Skin epidermis (tissue), 12 donors: ENCODE measurements around the gene DSG2.
"Not testable (repeated sequence)": the region's sequence is repeated elsewhere in the genome, so short reads cannot be mapped to it uniquely, and the experiment has no call there.

Experiments
- H3K27ac ChIP-seq, 21 experiments: fragments of 200-600 bp; sonication (generic) in 11 of 21; one replicate each; pipeline ENCODE4 v1.5.0; 2020; ENCODE audit warnings: mild to moderate bottlenecking in 3 of 21, inconsistent platforms in 2 of 21, moderate library complexity in 2 of 21
- H3K4me3 ChIP-seq, 7 experiments: fragments of 200-600 bp; sonication (generic) in 2 of 7; one replicate each; pipeline ENCODE4 v1.5.0; 2020; ENCODE audit warnings: inconsistent platforms in 2 of 7, mild to moderate bottlenecking in 2 of 7, moderate library complexity in 1 of 7

Gene DSG2

DNA sequence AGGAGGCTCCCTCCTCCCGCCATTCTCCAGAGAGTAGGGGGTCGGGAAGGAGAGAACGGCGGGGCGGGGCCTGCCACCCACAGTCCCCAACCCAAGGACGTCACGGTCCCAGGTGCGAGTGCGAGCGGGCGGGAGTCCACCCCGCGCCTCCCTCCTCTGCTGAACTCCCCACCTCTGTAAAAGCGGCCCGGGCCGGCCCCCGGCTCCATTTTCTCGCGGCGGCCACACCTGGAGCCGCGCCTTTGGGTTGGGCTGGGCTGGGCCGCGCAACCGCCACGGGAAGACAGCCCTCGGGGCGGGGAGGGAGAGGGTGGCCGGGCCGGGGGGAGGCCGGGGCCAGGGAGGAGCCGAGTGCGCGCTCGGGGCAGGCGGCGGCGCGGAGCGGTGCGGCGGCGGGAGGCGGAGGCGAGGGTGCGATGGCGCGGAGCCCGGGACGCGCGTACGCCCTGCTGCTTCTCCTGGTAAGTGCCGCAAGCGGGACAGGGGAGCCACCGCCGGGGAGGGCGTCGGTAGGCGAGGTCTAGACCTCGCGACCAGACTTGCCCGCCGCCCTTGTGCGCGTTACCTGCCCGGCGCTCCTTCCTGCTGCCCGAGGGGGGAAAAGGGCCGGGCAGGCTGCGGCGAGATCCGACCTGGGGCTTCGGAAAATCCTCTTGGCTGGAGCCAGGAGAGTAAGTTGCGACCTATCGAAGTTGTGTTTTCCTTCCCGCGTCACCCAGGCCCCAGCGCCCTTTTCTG lies at the start of gene DSG2:
TSS of gene DSG2 (plus strand) at position 342 of the 738 bp plus-strand sequence. CDS start at position 417, 75 bp downstream.
- H3K27ac ChIP-seq = peak within 1 kb of the TSS in 20 of 21 experiments; percentile 23 to 89 (median 77)
- H3K4me3 ChIP-seq = peak within 1 kb of the TSS; percentile 20 to 51 (median 36)

DNA sequence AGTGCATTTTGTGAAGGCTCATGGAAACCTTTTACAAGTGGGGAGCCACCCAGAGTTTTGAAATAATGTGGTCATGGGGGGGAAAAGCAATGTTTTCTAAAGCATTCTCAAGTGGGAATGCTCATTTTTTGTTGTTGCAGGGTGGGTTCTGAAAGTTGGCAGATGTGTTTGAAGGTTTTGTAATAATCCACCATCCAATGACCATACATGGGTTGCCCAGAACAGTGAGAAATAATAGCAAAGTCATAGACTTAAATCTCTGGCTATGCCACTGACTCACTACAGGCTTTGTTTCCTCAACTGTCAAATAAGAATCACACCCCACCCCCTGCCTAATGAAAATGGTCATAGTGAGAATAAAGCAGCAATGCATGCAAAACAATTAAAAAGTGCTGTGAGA lies 47.6 kb upstream of the DSG2 start:
- H3K4me3 ChIP-seq = peak overlapping the region; percentile 5 to 43 (median 25)
- H3K27ac ChIP-seq = peak overlapping the region in 15 of 21 experiments; percentile 18 to 85 (median 70)

GRCh38 chr18:31451625-31452024 lies 46.4 kb upstream of the DSG2 start:
- peak overlapping the region in 4 of 7 experiments; percentile 0 to 38 (median 16) for H3K4me3 ChIP-seq

DNA sequence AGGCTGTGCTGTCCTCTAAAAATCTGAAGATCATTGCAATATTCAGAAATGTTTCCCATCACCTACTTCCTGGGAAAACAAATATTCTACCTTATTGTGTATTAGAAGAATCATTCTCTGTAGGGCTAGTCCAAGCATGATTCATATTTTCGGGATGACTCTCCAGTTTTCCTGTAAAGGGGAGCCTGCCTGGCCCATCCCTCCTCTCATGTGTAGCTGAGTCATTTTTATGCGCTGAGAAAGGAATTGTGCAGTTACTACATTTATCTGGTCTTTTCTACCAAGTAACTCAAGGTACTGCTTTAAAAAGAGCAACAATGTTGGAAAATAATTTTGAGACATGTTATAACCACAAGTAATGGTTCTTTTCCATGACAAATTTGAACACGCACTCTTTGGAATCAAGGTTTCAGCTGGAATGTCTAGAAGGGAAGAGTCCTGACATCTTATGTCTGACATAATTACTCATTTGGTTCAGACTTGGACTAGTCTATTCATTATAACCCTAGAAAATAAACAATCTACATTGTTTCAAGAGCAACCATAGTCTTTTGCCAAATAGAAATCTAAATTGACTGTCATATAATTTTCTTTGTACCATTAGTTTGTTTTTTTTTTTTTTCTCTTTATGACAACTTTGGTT lies 43.8 kb upstream of the DSG2 start:
- Histone ChIP-seq H3K4me3 (no peak overlapping the region), H3K27ac (peak overlapping the region in 19 of 21 experiments; percentile 3 to 80 (median 51))

More at GRCh38 chr18:31451625-31452024, 46.4 kb upstream of the DSG2 start:
- peak overlapping the region in 19 of 21 experiments; percentile 9 to 86 (median 62) for H3K27ac ChIP-seq

- H3K27ac ChIP-seq = no peak overlapping the region
- H3K4me3 ChIP-seq = no peak overlapping the region
Measured at GRCh38 chr18:31469629-31470028, 28.3 kb upstream of the DSG2 start.

- H3K27ac ChIP-seq = no peak overlapping the region
- no peak overlapping the region for H3K4me3 ChIP-seq
Measured at GRCh38 chr18:31478688-31479087, 19.3 kb upstream of the DSG2 start.

DNA sequence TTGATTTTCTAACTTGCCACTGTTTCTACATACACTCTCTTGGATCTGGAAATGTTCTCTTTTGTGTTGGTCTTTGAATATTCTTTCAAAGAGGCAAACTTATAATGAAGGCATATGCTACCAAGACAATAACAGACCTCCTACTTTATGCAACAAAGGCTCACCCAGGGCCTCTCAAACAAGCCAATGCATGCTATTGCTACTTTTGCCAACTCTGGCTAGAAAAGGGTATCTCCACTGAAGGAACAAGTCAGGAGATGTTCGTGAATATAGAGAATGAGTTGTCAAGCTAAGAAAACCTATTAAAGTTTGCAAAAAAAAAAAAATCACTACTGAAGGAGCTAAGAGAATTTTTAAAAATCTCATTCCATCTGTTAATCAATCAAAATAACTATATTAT lies 15.9 kb upstream of the DSG2 start:
- Histone ChIP-seq H3K27ac (peak overlapping the region in 7 of 21 experiments; percentile 13 to 66 (median 27)), H3K4me3 (no peak overlapping the region)

GRCh38 chr18:31483396-31483795 lies 14.6 kb upstream of the DSG2 start:
- Histone ChIP-seq H3K4me3 (no peak overlapping the region), H3K27ac (no peak overlapping the region)

DNA sequence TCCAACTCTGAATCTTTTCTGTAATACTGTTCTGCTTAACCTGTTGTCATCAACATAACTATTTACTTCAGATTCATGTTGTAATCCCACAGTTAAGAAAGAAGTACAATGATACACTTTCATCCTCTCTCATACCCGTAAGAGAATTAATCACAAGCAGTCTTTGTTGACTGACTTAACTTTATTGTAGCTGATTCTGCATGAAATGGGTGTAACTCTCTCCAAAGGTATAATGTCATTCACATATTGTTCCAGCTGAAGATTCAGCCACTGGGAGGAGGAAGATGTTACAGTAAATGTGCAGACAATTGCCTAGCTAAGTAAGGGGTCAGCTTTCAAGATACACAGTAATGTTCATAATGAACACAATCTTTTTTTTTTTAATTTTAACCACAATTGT lies 13.5 kb upstream of the DSG2 start:
- no peak overlapping the region for H3K27ac ChIP-seq
- H3K4me3 ChIP-seq = no peak overlapping the region

DNA sequence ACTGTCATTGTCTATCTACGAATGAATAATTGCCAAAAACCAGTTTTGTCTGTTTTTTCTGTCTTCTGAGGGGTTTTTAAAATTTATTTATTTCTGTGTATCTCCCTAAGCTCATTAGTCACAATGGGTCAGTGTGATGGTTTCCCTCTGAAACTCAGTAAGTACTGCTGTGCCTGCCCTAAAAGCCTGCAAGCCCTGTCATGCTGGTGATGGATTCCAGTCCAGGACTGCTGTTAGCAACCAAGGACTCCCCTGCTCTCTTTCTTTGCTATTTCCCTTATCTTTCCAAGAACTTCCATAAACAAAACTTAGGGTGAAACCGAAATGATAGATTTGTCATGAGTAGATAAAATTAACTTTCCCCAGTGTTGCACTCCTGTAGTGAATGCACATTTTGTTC lies 11.8 kb upstream of the DSG2 start:
- no peak overlapping the region for H3K4me3 ChIP-seq

DNA sequence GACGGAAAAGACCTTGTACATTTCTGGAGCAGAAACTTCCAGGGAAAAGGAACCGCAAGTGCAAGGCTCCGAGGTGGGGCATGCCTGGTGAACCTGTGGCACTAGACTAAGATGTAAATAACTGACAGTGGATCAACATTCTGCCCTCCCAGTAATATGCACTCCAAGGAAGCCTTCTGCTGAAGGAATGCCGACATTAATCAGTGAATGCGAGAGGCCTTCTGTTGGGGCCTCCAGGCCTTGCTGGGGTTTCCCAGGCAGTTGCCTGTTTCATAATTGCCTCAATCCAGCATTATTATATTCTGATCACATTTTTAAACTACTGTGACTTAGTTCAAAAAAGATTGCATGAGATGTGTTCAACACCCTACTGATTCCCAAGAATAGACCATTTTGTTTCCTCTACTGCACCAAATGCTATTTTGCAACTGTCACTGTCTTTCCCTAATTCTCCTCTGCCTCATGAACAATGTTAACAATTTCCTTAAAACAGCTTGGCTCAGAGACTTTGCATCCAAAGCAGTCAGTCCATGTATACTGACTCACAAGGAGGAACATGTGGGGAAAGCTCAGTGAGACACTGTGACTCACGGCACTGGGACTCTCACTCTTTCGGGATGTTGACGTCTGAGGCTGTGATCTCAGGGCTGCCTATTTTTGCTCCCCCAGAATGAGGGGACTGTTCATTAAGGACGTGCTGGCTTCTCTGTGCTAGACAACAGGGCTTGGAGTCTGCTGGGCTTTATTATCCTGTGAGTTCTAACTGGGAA lies 10.5 kb upstream of the DSG2 start:
- peak overlapping the region in 11 of 21 experiments; percentile 1 to 60 (median 40) for H3K27ac ChIP-seq
- H3K4me3 ChIP-seq = no peak overlapping the region

More for the DNA sequence above, 11.8 kb upstream of the DSG2 start:
- H3K27ac ChIP-seq = peak overlapping the region in 4 of 21 experiments; percentile 5 to 60 (median 22)

DNA sequence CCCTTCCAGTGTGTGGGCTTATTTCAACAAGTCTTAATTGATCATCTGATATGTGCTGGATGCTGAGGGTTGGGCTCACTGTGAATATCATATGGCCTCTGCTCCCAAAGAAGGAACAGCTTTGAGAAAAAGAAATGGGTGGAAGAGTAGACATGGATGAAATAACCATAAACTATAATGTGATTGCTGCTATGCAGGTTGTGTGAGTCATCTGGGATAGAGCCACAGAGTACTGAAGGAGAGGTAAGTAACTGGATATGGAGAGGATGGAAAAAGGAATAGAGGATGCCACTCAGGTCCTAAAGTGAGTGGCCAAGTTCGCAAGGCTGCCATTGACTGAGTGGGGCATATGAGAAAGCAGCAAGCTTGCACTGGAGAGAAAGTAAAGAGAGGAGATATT lies 8.7 kb upstream of the DSG2 start:
- Histone ChIP-seq H3K27ac (peak overlapping the region in 1 of 21 experiments; percentile 14), H3K4me3 (no peak overlapping the region)

DNA sequence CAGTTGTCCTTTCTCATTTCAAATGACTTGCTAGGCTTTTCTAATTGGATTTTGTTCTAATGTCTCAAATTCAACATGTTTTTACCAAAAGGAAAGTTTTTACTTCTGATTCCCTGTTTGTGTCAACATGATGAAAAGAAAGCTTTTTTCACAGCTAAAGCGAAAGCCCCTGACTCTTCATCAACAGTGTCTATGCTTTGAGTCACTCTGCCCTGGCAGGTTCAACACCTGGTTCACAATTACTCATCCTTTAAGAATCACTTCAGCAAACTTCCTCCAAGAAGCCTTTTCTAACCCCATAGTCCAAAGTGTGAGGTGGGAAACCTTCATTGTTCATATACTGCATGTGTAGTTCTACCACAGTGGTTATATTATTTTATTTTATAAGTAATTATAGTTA lies 7.6 kb upstream of the DSG2 start:
- H3K4me3 ChIP-seq = no peak overlapping the region

DNA sequence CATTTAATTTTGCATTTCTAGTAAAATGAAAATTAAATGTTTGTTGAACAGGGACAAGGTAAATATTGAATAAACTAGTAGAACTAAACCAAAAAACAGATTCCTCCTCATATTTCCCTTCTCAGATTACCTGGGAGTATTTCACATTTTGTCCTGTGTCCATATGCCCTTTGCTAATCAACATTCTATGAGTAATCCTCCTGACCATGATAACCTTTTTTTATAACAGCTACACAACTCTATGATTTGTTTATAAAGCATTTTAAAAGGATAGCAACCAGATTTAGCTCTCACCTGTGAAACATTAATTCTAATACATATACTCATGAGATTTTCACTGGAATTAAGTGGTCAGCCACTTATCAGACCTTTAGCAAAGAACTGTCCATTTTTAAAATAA lies 7.1 kb upstream of the DSG2 start:
- H3K27ac ChIP-seq = no peak overlapping the region
- no peak overlapping the region for H3K4me3 ChIP-seq

More for the DNA sequence above, 7.6 kb upstream of the DSG2 start:
- H3K27ac ChIP-seq = no peak overlapping the region

DNA sequence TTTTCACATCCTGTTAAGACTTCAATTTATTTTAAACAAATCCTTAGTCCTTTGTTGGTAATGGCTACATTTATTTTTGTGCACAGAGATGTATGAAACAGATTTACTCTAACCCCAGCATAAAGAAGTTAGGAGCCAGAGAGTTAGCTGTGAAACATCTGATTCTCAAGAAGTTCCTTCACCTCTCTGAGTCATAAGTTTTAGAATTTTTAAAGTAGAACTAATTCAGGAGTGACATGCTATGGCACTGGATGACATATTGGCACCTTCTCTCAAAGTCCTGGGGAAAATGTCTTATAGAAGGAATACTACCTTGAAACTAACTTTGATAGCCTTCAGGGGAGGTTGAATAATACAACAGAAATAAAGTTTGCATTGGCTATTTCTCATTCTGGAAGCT lies 6.4 kb upstream of the DSG2 start:
- Histone ChIP-seq H3K27ac (no peak overlapping the region), H3K4me3 (no peak overlapping the region)

- no peak overlapping the region for H3K27ac ChIP-seq
- H3K4me3 ChIP-seq = no peak overlapping the region
Measured at GRCh38 chr18:31492671-31493070, 5.3 kb upstream of the DSG2 start.

DNA sequence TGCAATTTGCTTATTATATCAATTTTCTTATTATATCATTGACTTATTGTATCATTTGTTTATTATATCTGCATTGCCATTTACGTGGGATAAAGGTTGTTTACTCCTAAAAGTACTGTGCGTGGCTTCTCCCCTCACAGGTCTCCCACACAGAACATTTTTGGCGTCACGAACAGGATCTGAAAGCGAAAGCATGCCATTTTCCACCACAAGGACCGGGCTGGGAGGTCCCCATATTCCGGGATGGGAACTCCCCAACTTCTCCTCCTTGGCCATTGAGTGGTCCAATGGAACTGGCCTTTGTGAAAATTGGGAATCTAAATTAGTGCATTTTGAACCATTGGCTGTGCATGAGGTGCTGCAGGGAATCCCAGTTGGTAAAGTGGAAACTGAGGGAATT lies 4.8 kb upstream of the DSG2 start:
- no peak overlapping the region for H3K27ac ChIP-seq
- H3K4me3 ChIP-seq = no peak overlapping the region

DNA sequence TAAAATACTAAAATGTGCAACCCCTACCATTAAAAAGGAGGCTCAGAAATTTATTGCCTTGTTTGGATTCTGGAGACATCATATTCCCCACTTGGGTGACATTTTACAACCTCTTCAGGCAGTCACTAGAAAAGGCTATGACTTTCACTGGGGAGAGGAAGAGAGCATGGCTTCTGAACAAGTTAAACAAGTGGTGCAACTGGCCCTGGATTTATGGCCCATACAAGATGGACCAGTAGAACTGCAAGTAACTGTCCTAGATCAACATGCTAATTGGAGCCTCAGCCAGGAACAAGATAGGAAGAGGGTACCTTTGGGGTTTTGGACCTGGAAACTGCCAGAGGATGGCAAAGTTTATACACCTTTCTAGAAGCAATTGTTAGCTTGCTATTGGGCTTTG lies 4.0 kb upstream of the DSG2 start:
- H3K27ac ChIP-seq = no peak overlapping the region
- H3K4me3 ChIP-seq = no peak overlapping the region

DNA sequence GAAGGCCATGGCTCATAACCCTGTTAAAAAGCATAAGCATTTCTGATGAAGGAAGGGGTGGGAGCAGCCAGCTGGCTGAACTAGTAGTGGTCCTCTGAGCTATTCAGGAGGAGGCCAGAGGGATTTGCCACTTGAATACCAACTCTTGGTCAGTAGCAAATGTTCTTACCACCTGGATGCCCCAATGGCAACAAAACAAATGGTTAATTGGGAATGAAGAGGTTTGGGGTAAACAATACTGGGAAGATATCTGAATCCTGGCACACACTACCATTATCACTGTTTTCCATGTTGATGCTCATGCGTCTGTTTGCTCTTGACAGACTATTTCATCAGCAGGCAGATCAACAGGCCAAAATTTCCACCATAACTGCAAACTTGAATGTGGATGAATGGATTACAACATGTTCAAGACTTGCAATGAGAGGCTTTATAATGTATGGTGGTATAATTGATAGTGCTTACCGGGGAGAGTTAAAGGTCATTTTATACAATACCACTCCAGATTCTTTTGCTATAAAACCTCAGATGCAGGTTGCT lies 3.2 kb upstream of the DSG2 start:
- H3K27ac ChIP-seq, H3K4me3 ChIP-seq: not testable (repeated sequence)

DNA sequence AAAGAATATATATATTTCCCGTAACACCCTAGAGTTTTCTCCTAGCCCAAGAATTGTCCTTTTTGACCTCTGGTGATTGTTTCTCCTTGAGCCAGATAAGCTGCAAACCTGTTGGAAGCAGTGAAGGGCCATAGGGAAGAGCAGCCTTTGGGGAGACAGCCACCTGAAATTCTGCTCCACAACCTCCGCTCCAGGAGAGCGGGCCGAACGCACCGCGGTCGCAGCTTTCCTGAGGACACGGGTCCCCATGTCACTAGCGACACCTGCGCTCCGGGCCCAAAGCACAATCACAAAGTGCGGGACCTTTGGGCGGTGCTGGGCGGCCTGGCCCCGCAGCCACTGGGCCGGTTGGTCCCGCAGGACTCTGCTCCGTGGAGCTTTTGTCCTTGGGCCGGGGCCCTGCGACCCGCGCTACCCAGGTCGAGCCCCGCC lies 557 bp upstream of the DSG2 start:
- H3K27ac ChIP-seq = peak overlapping the region in 18 of 21 experiments; percentile 20 to 89 (median 78)
- H3K4me3 ChIP-seq = peak overlapping the region; percentile 20 to 51 (median 36)
